Activated CD4-positive, CD25-positive, alpha-beta regulatory T cell treated with anti-CD3 and anti-CD28 coated beads, Interleukin-2, amount 50 U/mL, for 72 hours (primary cell): ENCODE data around the gene BAIAP2.
A peak's percentile ranks its signal among the peaks of the same experiment; 100 is the strongest.

Experiments used
- DNase-seq: peaks from one replicate; pipeline ENCODE4 v3.0.0; 2021

Gene BAIAP2

GRCh38 chr17:81115219-81115618 lies 80.3 kb downstream of the BAIAP2 start:
- DNase-seq, result no peak

- no peak for DNase-seq
Observed at GRCh38 chr17:81115749-81116464, 81.0 kb downstream of the BAIAP2 start.

GRCh38 chr17:81116704-81117103 lies 81.8 kb downstream of the BAIAP2 start:
- DNase-seq, result no peak

GRCh38 chr17:81117672-81118198 lies 82.8 kb downstream of the BAIAP2 start:
- DNase-seq, result no peak

- DNase-seq, result no peak
Observed at GRCh38 chr17:81118308-81119221, 83.6 kb downstream of the BAIAP2 start.

- peak; percentile 88 for DNase-seq
Observed at GRCh38 chr17:81119223-81120148, 84.5 kb downstream of the BAIAP2 start.

GRCh38 chr17:81120149-81120484 lies 85.2 kb downstream of the BAIAP2 start:
- DNase-seq, result no peak

- no peak for DNase-seq
Observed at GRCh38 chr17:81120695-81121621, 86.0 kb downstream of the BAIAP2 start.

- no peak for DNase-seq
Observed at GRCh38 chr17:81121841-81122733, 87.1 kb downstream of the BAIAP2 start.

GRCh38 chr17:81123052-81124048 lies 88.4 kb downstream of the BAIAP2 start:
- DNase-seq, result no peak

GRCh38 chr17:81124377-81124776 lies 89.4 kb downstream of the BAIAP2 start:
- no peak for DNase-seq

GRCh38 chr17:81125573-81126081 lies 90.7 kb downstream of the BAIAP2 start:
- DNase-seq, result no peak

GRCh38 chr17:81126281-81127132 lies 91.6 kb downstream of the BAIAP2 start:
- DNase-seq, result no peak

- no peak for DNase-seq
Observed at GRCh38 chr17:81127133-81127455, 92.1 kb downstream of the BAIAP2 start.

GRCh38 chr17:81127526-81128177 lies 92.7 kb downstream of the BAIAP2 start:
- DNase-seq, result no peak

- DNase-seq, result no peak
Observed at GRCh38 chr17:81128338-81128737, 93.4 kb downstream of the BAIAP2 start.

- DNase-seq, result no peak
Observed at GRCh38 chr17:81128774-81129173, 93.8 kb downstream of the BAIAP2 start.

- DNase-seq, result no peak
Observed at GRCh38 chr17:81129289-81129688, 94.3 kb downstream of the BAIAP2 start.
